Osteoblast (primary cell): Measurements from ENCODE around the gene MEP1B. TPM values are rescaled to one million over a fixed set of nuclear protein-coding genes. Genes with fewer than 3 reads are reported as not detected.

ENCODE experiments used
- DNase-seq: peaks from one replicate; pipeline ENCODE4 v3.0.0; 2011; ENCODE audit warnings: low spot score, mixed read lengths; ENCODE audit not compliant: insufficient read length; ENCODE audit errors: missing footprints
- H2AFZ ChIP-seq: 2 replicates; pipeline ENCODE4 v1.6.0; 2011; ENCODE audit warnings: mild to moderate bottlenecking, low read length
- H3K27ac ChIP-seq: 2 replicates; pipeline ENCODE4 v1.5.1; 2011; ENCODE audit warnings: mild to moderate bottlenecking, low read depth, low read length, moderate library complexity
- H3K27me3 ChIP-seq: 2 replicates; pipeline ENCODE4 v1.6.0; 2012; ENCODE audit warnings: mild to moderate bottlenecking, control low read depth, inconsistent platforms, low read length, moderate library complexity; ENCODE audit not compliant: insufficient read depth
- H3K36me3 ChIP-seq: 2 replicates; pipeline ENCODE4 v1.5.1; 2011; ENCODE audit warnings: mild to moderate bottlenecking, low read length, control low read depth, moderate library complexity; ENCODE audit not compliant: insufficient read depth
- H3K4me1 ChIP-seq: 2 replicates; pipeline ENCODE4 v1.5.1; 2011; ENCODE audit warnings: mild to moderate bottlenecking, low read length, control low read depth, moderate library complexity; ENCODE audit not compliant: insufficient read depth
- H3K4me2 ChIP-seq: 2 replicates; pipeline ENCODE4 v1.6.0; 2011; ENCODE audit warnings: mild to moderate bottlenecking, low read length; ENCODE audit not compliant: insufficient read depth
- H3K4me3 ChIP-seq: fragments of 200-600 bp; sonication (generic); 3 replicates; pipeline ENCODE4 v1.5.1; 2012; ENCODE audit warnings: mild to moderate bottlenecking, low read length, inconsistent platforms; ENCODE audit not compliant: insufficient read depth
- H3K79me2 ChIP-seq: 2 replicates; pipeline ENCODE4 v1.6.0; 2012; ENCODE audit warnings: mild to moderate bottlenecking, low read length, control low read depth, inconsistent platforms; ENCODE audit not compliant: insufficient read depth
- H3K9me3 ChIP-seq: 2 replicates; pipeline ENCODE4 v1.5.1; 2011; ENCODE audit warnings: low read depth, low read length, control low read depth
- H4K20me1 ChIP-seq: 2 replicates; pipeline ENCODE4 v1.6.0; 2012; ENCODE audit warnings: mild to moderate bottlenecking, low read length, control low read depth; ENCODE audit not compliant: insufficient read depth
- CTCF ChIP-seq: IDR thresholded peaks from 2 replicates; pipeline ENCODE4 v1.5.1; 2011; ENCODE audit warnings: mild to moderate bottlenecking, low read depth, low read length, moderate library complexity; ENCODE audit errors: extremely low read depth
- total RNA-seq: library from RNA; depleted of rRNA; stranded (reverse); fragments of >200 nt; gene quantifications from 2 replicates; pipeline ENCODE4 v1.2.3, GENCODE V29; 2012

Gene MEP1B
- total RNA-seq, 1 donor: not detected

DNA sequence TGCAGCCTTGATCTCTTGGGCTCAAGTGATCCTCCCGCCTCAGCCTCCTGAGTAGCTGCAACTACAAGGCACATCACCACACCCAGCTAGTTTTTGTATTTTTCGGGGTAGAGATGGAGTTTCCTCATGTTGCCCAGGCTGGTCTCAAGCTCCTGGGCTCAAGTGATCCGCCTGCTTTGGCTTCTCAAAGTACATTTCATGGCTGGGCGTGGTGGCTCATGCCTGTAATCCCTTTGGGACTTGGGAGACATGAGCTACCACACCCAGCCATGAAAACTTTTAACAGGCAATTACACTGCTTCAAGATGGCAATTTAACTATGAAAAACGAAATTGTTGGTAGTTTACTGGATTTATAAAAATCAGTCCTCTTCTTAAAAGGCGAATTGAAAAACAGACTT lies 69.7 kb downstream of the MEP1B start:
- Histone ChIP-seq H2AFZ (no peak overlapping the region), H3K9me3 (no peaks in the 10 kb centered on the region), H4K20me1 (no peaks in the 10 kb centered on the region), H3K36me3 (no peaks in the 10 kb centered on the region), H3K4me3 (no peak overlapping the region), H3K4me1 (no peaks in the 10 kb centered on the region), H3K79me2 (no peaks in the 10 kb centered on the region), H3K4me2 (no peak overlapping the region), H3K27ac (no peak overlapping the region), H3K27me3 (no peaks in the 10 kb centered on the region)
- DNase-seq: no peak
- no peak for TF ChIP-seq CTCF

GRCh38 chr18:32261003-32261402 lies 71.2 kb downstream of the MEP1B start:
- peak; percentile 15 for TF ChIP-seq CTCF
- no peak for DNase-seq

GRCh38 chr18:32262092-32262491 lies 72.3 kb downstream of the MEP1B start:
- no peak overlapping the region for H3K4me2 ChIP-seq
- H3K27ac ChIP-seq: no peak overlapping the region
- H4K20me1 ChIP-seq: no peaks in the 10 kb centered on the region
- no peaks in the 10 kb centered on the region for H3K9me3 ChIP-seq
- no peaks in the 10 kb centered on the region for H3K79me2 ChIP-seq
- H3K4me3 ChIP-seq: no peak overlapping the region
- no peak for TF ChIP-seq CTCF
- H3K27me3 ChIP-seq: no peaks in the 10 kb centered on the region
- no peaks in the 10 kb centered on the region for H3K36me3 ChIP-seq
- no peak for DNase-seq
- H3K4me1 ChIP-seq: no peaks in the 10 kb centered on the region
- H2AFZ ChIP-seq: no peak overlapping the region

More at GRCh38 chr18:32261003-32261402, 71.2 kb downstream of the MEP1B start:
- no peak overlapping the region for H3K4me2 ChIP-seq
- no peaks in the 10 kb centered on the region for H3K4me1 ChIP-seq
- no peak overlapping the region for H2AFZ ChIP-seq
- H4K20me1 ChIP-seq: no peaks in the 10 kb centered on the region
- no peaks in the 10 kb centered on the region for H3K36me3 ChIP-seq
- no peaks in the 10 kb centered on the region for H3K79me2 ChIP-seq
- H3K27ac ChIP-seq: no peak overlapping the region
- no peaks in the 10 kb centered on the region for H3K9me3 ChIP-seq
- no peaks in the 10 kb centered on the region for H3K27me3 ChIP-seq
- H3K4me3 ChIP-seq: no peak overlapping the region

DNA sequence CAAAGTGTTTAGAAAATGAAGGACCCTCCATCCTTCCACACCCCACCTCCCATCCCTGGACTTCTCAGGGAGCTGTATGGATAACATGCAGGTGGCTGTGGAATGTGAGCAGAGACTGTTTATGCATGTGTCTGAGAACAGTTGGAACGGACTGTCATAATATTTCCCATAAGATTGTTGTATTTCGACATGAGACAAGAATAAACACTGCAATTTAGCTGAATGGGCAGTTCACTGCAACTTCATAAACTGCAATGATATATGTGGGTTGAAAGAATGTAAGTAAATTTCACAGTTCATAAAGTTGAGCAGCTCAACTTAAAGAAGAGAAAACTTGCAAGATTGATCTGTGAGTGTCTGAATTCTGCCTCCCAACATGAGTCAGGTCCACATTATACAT lies 74.6 kb downstream of the MEP1B start:
- no peak overlapping the region for H3K4me3 ChIP-seq
- no peaks in the 10 kb centered on the region for H3K9me3 ChIP-seq
- no peak overlapping the region for H3K27ac ChIP-seq
- no peaks in the 10 kb centered on the region for H4K20me1 ChIP-seq
- no peaks in the 10 kb centered on the region for H3K79me2 ChIP-seq
- no peaks in the 10 kb centered on the region for H3K27me3 ChIP-seq
- H3K36me3 ChIP-seq: no peaks in the 10 kb centered on the region
- no peak overlapping the region for H2AFZ ChIP-seq
- H3K4me1 ChIP-seq: no peaks in the 10 kb centered on the region
- H3K4me2 ChIP-seq: no peak overlapping the region
- DNase-seq: no peak
- no peak for TF ChIP-seq CTCF
